HCT116 (cell line): ENCODE measurements around the gene BCKDHB. TPM values are rescaled to one million over a fixed set of nuclear protein-coding genes. Genes with fewer than 3 reads are reported as not detected.

Experiments
- ATAC-seq: fragments of 200-7000 bp; cut with Tn5 transposase; 2 replicates; pipeline ENCODE4 v1.9.1; 2020; ENCODE audit warnings: mild to moderate bottlenecking, moderate library complexity
- BruUV-seq: library from RNA; stranded (reverse); fragments of 400-500 nt; replicated peaks from 2 replicates; lab custom pipeline; 2021; lab: Mats Ljungman, UMichigan
- CTCF ChIA-PET: fragments of 300-600 bp; sonication (Branson Sonifier 250); formaldehyde crosslinking; loops from one replicate; lab custom pipeline; 2021; ENCODE audit warnings: antibody characterized with exemption; lab: Charles Lee
- POLR2A ChIA-PET: fragments of 300-600, 350-600 bp; sonication (Branson Sonifier 250); formaldehyde crosslinking; loops from one replicate; lab custom pipeline; 2021; ENCODE audit warnings: antibody characterized with exemption; lab: Charles Lee
- RAD21 ChIA-PET, 2 experiments: fragments of 300-600 bp; sonication (Branson Sonifier 250); formaldehyde crosslinking; loops; one replicate each; lab custom pipeline; 2023; ENCODE audit warnings: low total read pairs in 2 of 2; ENCODE audit not compliant: uncharacterized antibody in 2 of 2, unreplicated experiment in 2 of 2, low non-redundant PET in 1 of 2; lab: Charles Lee
- DNase-seq: peaks from one replicate; pipeline ENCODE4 v3.0.0-alpha.2; 2010; ENCODE audit warnings: low read depth, low spot score
- H2AFZ ChIP-seq: fragments of 200-600 bp; shearing (Covaris generic), sonication (generic); 2 replicates; pipeline ENCODE4 v1.6.1; 2017; ENCODE audit warnings: low read depth, mixed run types, mixed read lengths, antibody characterized with exemption, low read length; ENCODE audit not compliant: poor library complexity, severe bottlenecking
- H3K27ac ChIP-seq: 2 replicates; pipeline ENCODE4 v1.5.1; 2012; ENCODE audit warnings: low read depth, low read length
- H3K27me3 ChIP-seq: fragments of 200-600 bp; sonication (generic); 2 replicates; pipeline ENCODE4 v1.6.1; 2016; ENCODE audit warnings: mixed run types, low read length, mixed read lengths; ENCODE audit not compliant: insufficient read depth
- H3K36me3 ChIP-seq, 2 experiments: fragments of 200-500 bp in 1 of 2; fragments of 200-600 bp in 1 of 2; sonication (Bioruptor generic) in 1 of 2; sonication (generic) in 1 of 2; 2 replicates each; pipeline versions ENCODE4 v1.5.1 to v1.6.1; 2014 to 2016; ENCODE audit warnings: low read length in 2 of 2, inconsistent platforms in 1 of 2, mixed read lengths in 1 of 2, mixed run types in 1 of 2; ENCODE audit not compliant: insufficient read depth in 2 of 2, control insufficient read depth in 1 of 2
- H3K4me1 ChIP-seq, 2 experiments: fragments of 200-600 bp in 1 of 2; sonication (generic) in 1 of 2; 2 replicates each; pipeline versions ENCODE4 v1.5.1 to v1.6.1; 2012 to 2017; ENCODE audit warnings: low read length in 2 of 2, inconsistent platforms in 1 of 2, mild to moderate bottlenecking in 1 of 2, mixed read lengths in 1 of 2, mixed run types in 1 of 2, moderate library complexity in 1 of 2; ENCODE audit not compliant: insufficient read depth in 2 of 2, control insufficient read depth in 1 of 2
- H3K4me2 ChIP-seq: fragments of 200-600 bp; sonication (generic); 2 replicates; pipeline ENCODE4 v1.6.1; 2017; ENCODE audit warnings: mixed run types, low read length, mixed read lengths
- H3K4me3 ChIP-seq, 2 experiments: fragments of 200-600 bp in 1 of 2; sonication (generic) in 1 of 2; replicated peaks in 1 of 2; 2 replicates each; pipeline ENCODE4 v1.5.1; 2011 to 2016; ENCODE audit warnings: low read length in 2 of 2, control low read depth in 1 of 2, low read depth in 1 of 2, mild to moderate bottlenecking in 1 of 2, mixed read lengths in 1 of 2, mixed run types in 1 of 2
- H3K79me2 ChIP-seq: fragments of 200-600 bp; sonication (generic); 2 replicates; pipeline ENCODE4 v1.6.1; 2017; ENCODE audit warnings: mild to moderate bottlenecking, mixed run types, low read length, moderate library complexity, mixed read lengths; ENCODE audit not compliant: insufficient read depth
- H3K9ac ChIP-seq: fragments of 200-600 bp; sonication (generic); 2 replicates; pipeline ENCODE4 v1.6.1; 2016; ENCODE audit warnings: low read length, mixed read lengths
- H3K9me2 ChIP-seq: fragments of 200-600 bp; sonication (generic), shearing (Covaris generic); 2 replicates; pipeline ENCODE4 v1.6.1; 2017; ENCODE audit warnings: mixed run types, mild to moderate bottlenecking, moderate library complexity; ENCODE audit not compliant: insufficient read depth
- H3K9me3 ChIP-seq, 2 experiments: fragments of 200-500 bp in 1 of 2; fragments of 200-600 bp in 1 of 2; sonication (Bioruptor generic) in 1 of 2; sonication (generic) in 1 of 2; 2 replicates each; pipeline ENCODE4 v1.6.1; 2014 to 2017; ENCODE audit warnings: low read length in 2 of 2, mixed read lengths in 2 of 2, inconsistent platforms in 1 of 2, low read depth in 1 of 2, mild to moderate bottlenecking in 1 of 2, mixed run types in 1 of 2, moderate library complexity in 1 of 2; ENCODE audit not compliant: control insufficient read depth in 1 of 2, insufficient read depth in 1 of 2
- H4K20me1 ChIP-seq: fragments of 200-600 bp; sonication (generic), shearing (Covaris generic); 2 replicates; pipeline ENCODE4 v1.6.1; 2017; ENCODE audit warnings: mixed run types, mild to moderate bottlenecking, moderate library complexity; ENCODE audit not compliant: insufficient read depth
- CBX3 ChIP-seq: IDR thresholded peaks from 2 replicates; pipeline ENCODE4 v1.6.1; 2012; ENCODE audit warnings: low read depth
- EGR1 ChIP-seq: IDR thresholded peaks from 2 replicates; pipeline ENCODE4 v1.6.1; 2012; ENCODE audit warnings: low read depth
- ELF1 ChIP-seq: IDR thresholded peaks from 2 replicates; pipeline ENCODE4 v1.6.1; 2012; ENCODE audit warnings: low read depth, borderline replicate concordance
- FOSL1 ChIP-seq: IDR thresholded peaks from 2 replicates; pipeline ENCODE4 v1.6.1; 2012; ENCODE audit warnings: low read depth
- JUND ChIP-seq: IDR thresholded peaks from 2 replicates; pipeline ENCODE4 v1.6.1; 2012
- POLR2A ChIP-seq: IDR thresholded peaks from 2 replicates; pipeline ENCODE4 v1.7.0; 2011; ENCODE audit warnings: borderline replicate concordance; ENCODE audit not compliant: insufficient read depth, insufficient read length; ENCODE audit errors: extremely low read depth
- POLR2AphosphoS5 ChIP-seq: IDR thresholded peaks from 2 replicates; pipeline ENCODE4 v1.6.1; 2011; ENCODE audit warnings: mild to moderate bottlenecking, low read depth, low read length, moderate library complexity
- RAD21 ChIP-seq: IDR thresholded peaks from 2 replicates; pipeline ENCODE4 v1.6.1; 2012; ENCODE audit warnings: low read depth, mild to moderate bottlenecking
- SIN3A ChIP-seq: IDR thresholded peaks from 2 replicates; pipeline ENCODE4 v1.6.1; 2012; ENCODE audit warnings: low read depth
- TCF7L2 ChIP-seq: IDR thresholded peaks from 2 replicates; pipeline ENCODE4 v1.7.0; 2011; ENCODE audit warnings: borderline replicate concordance, inconsistent platforms; ENCODE audit not compliant: insufficient read depth, insufficient read length; ENCODE audit errors: extremely low read depth
- YY1 ChIP-seq: IDR thresholded peaks from 2 replicates; pipeline ENCODE4 v1.6.1; 2011; ENCODE audit warnings: low read length, low read depth, moderate library complexity, mild to moderate bottlenecking; ENCODE audit not compliant: insufficient replicate concordance; ENCODE audit errors: extremely low read depth
- intact Hi-C: fragments of 100-400 bp; cut with micrococcal nuclease; formaldehyde crosslinking; loops from 2 replicates; pipeline ENCODE4 v1.10.0; 2022
- total RNA-seq: library from RNA; stranded (reverse); gene quantifications from one replicate; pipeline ENCODE4 v1.2.1, GENCODE V29; 2021; ENCODE audit not compliant: unreplicated experiment
- TF ChIP-seq, protein P1 (sequence below): IDR thresholded peaks from 2 replicates; pipeline ENCODE4 v1.6.1; 2012
- TF ChIP-seq, protein P2 (sequence below): IDR thresholded peaks from 2 replicates; pipeline ENCODE4 v1.6.1; 2012; ENCODE audit warnings: low read depth
- TF ChIP-seq, protein P3 (sequence below), 3 experiments: fragments of 200-600 bp in 1 of 3; sonication (generic) in 1 of 3; IDR thresholded peaks in 2 of 3; conservative IDR thresholded peaks in 1 of 3; 2 replicates each; pipeline ENCODE4 v1.5.1; 2012 to 2017; ENCODE audit warnings: low read depth in 2 of 3, low read length in 2 of 3, antibody characterized with exemption in 1 of 3, borderline replicate concordance in 1 of 3, control low read depth in 1 of 3, mild to moderate bottlenecking in 1 of 3, mixed read lengths in 1 of 3, mixed run types in 1 of 3, moderate library complexity in 1 of 3; ENCODE audit not compliant: insufficient read depth in 1 of 3

Gene BCKDHB
- total RNA-seq, 1 experiment from 2014 or later: 11.2 TPM

GRCh38 chr6:80319196-80319595 lies 212.7 kb downstream of the BCKDHB start:
- H3K9me2 ChIP-seq: no peaks in the 10 kb centered on the region
- H3K36me3 ChIP-seq: no peaks in the 10 kb centered on the region
- DNase-seq (no peak), ATAC-seq (no peak)
- H3K27ac ChIP-seq: no peak overlapping the region
- no peak overlapping the region for H3K9ac ChIP-seq
- CTCF ChIA-PET: no interaction called here
- H2AFZ ChIP-seq: no peak overlapping the region
- H3K4me2 ChIP-seq: no peak overlapping the region
- TF ChIP-seq TCF7L2 (no peak), FOSL1 (no peak), JUND (no peak), ELF1 (no peak)
- TF ChIP-seq, protein P1, sequence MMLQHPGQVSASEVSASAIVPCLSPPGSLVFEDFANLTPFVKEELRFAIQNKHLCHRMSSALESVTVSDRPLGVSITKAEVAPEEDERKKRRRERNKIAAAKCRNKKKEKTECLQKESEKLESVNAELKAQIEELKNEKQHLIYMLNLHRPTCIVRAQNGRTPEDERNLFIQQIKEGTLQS: no peak
- TF ChIP-seq, protein P2, sequence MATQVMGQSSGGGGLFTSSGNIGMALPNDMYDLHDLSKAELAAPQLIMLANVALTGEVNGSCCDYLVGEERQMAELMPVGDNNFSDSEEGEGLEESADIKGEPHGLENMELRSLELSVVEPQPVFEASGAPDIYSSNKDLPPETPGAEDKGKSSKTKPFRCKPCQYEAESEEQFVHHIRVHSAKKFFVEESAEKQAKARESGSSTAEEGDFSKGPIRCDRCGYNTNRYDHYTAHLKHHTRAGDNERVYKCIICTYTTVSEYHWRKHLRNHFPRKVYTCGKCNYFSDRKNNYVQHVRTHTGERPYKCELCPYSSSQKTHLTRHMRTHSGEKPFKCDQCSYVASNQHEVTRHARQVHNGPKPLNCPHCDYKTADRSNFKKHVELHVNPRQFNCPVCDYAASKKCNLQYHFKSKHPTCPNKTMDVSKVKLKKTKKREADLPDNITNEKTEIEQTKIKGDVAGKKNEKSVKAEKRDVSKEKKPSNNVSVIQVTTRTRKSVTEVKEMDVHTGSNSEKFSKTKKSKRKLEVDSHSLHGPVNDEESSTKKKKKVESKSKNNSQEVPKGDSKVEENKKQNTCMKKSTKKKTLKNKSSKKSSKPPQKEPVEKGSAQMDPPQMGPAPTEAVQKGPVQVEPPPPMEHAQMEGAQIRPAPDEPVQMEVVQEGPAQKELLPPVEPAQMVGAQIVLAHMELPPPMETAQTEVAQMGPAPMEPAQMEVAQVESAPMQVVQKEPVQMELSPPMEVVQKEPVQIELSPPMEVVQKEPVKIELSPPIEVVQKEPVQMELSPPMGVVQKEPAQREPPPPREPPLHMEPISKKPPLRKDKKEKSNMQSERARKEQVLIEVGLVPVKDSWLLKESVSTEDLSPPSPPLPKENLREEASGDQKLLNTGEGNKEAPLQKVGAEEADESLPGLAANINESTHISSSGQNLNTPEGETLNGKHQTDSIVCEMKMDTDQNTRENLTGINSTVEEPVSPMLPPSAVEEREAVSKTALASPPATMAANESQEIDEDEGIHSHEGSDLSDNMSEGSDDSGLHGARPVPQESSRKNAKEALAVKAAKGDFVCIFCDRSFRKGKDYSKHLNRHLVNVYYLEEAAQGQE: no peak
- POLR2A ChIA-PET: no interaction called here
- no peaks in the 10 kb centered on the region for H3K27me3 ChIP-seq
- H4K20me1 ChIP-seq: no peaks in the 10 kb centered on the region
- intact Hi-C loops: no loop called here
- no TSS peak for BruUV-seq
- H3K9me3 ChIP-seq: no peaks in the 10 kb centered on the region
- RAD21 ChIA-PET: no interaction called here
- no peaks in the 10 kb centered on the region for H3K4me1 ChIP-seq
- H3K4me3 ChIP-seq: no peak overlapping the region
- H3K79me2 ChIP-seq: no peaks in the 10 kb centered on the region

DNA sequence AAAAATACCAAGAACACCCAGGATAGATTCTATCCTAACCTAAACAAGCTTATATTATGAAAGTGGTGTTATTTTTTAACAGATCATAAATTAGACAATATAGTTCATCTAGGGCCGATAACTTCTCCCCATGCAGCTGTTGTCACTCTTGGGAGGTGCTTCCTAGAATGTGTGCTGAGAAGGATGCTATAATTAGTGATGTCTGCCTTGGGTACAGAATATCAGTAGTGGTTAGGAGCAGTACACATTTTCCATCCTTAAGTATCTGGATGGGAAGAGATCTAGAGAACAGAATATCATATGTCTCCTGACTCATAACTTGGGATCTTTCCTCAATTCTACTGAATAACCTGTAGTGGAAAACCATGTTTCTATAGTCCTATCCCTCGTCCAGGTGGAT lies 214.5 kb downstream of the BCKDHB start:
- no peak for TF ChIP-seq POLR2A
- TF ChIP-seq ELF1: no peak
- no peak for TF ChIP-seq YY1
- no peak for TF ChIP-seq JUND
- TF ChIP-seq SIN3A: no peak
- no peak for TF ChIP-seq EGR1
- TF ChIP-seq, protein P3, sequence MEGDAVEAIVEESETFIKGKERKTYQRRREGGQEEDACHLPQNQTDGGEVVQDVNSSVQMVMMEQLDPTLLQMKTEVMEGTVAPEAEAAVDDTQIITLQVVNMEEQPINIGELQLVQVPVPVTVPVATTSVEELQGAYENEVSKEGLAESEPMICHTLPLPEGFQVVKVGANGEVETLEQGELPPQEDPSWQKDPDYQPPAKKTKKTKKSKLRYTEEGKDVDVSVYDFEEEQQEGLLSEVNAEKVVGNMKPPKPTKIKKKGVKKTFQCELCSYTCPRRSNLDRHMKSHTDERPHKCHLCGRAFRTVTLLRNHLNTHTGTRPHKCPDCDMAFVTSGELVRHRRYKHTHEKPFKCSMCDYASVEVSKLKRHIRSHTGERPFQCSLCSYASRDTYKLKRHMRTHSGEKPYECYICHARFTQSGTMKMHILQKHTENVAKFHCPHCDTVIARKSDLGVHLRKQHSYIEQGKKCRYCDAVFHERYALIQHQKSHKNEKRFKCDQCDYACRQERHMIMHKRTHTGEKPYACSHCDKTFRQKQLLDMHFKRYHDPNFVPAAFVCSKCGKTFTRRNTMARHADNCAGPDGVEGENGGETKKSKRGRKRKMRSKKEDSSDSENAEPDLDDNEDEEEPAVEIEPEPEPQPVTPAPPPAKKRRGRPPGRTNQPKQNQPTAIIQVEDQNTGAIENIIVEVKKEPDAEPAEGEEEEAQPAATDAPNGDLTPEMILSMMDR (IDR thresholded peaks at IDR 0.05 in 2 of 3, conservative IDR thresholded peaks at IDR 0.05 in 1 of 3; ENCODE audit: borderline replicate concordance in 1 of 3, insufficient read depth in 1 of 3, low read depth in 2 of 3, low read length in 2 of 3): no peak
- TF ChIP-seq, protein P1: no peak
- no peak for TF ChIP-seq RAD21
- no peak for TF ChIP-seq CBX3
- no peak for TF ChIP-seq TCF7L2
- TF ChIP-seq POLR2AphosphoS5: no peak
- no peaks in the 10 kb centered on the region for H4K20me1 ChIP-seq

More for the DNA sequence above, 214.5 kb downstream of the BCKDHB start:
- H3K79me2 ChIP-seq: no peaks in the 10 kb centered on the region
- H3K9me3 ChIP-seq: no peaks in the 10 kb centered on the region
- no peak overlapping the region for H3K9ac ChIP-seq
- no peak overlapping the region for H3K4me3 ChIP-seq
- POLR2A ChIA-PET: no interaction called here
- no peaks in the 10 kb centered on the region for H3K36me3 ChIP-seq
- DNase-seq (no peak), ATAC-seq (no peak)
- no TSS peak for BruUV-seq
- intact Hi-C loops: no loop called here
- H2AFZ ChIP-seq: no peak overlapping the region
- H3K4me2 ChIP-seq: no peak overlapping the region
- CTCF ChIA-PET: no interaction called here
- H3K9me2 ChIP-seq: no peaks in the 10 kb centered on the region
- no peaks in the 10 kb centered on the region for H3K27me3 ChIP-seq
- H3K4me1 ChIP-seq: no peaks in the 10 kb centered on the region
- H3K27ac ChIP-seq: no peak overlapping the region
- RAD21 ChIA-PET: no interaction called here
